Liver (tissue), 3 donors: ENCODE results near the gene GNAS-AS1.

ENCODE experiments used
- FOXA1 ChIP-seq: IDR thresholded peaks from 2 replicates; pipeline ENCODE4 v1.6.1; 2016; ENCODE audit warnings: antibody characterized with exemption
- HNF4G ChIP-seq: IDR thresholded peaks from 2 replicates; pipeline ENCODE4 v1.6.1; 2016; ENCODE audit warnings: antibody characterized with exemption
- JUND ChIP-seq, 2 donors: IDR thresholded peaks; 2 replicates each; pipeline ENCODE4 v1.6.1; 2016; ENCODE audit warnings: antibody characterized with exemption in 2 of 2
- NR2F2 ChIP-seq: IDR thresholded peaks from 2 replicates; pipeline ENCODE4 v1.6.1; 2016; ENCODE audit warnings: antibody characterized with exemption
- SP1 ChIP-seq: IDR thresholded peaks from 2 replicates; pipeline ENCODE4 v1.6.1; 2018; ENCODE audit warnings: antibody characterized with exemption, mild to moderate bottlenecking
- TAF1 ChIP-seq: conservative IDR thresholded peaks from 2 replicates; pipeline ENCODE4 v1.6.1; 2016; ENCODE audit warnings: antibody characterized with exemption, mild to moderate bottlenecking
- YY1 ChIP-seq: IDR thresholded peaks from 2 replicates; pipeline ENCODE4 v1.6.1; 2016; ENCODE audit warnings: antibody characterized with exemption, mild to moderate bottlenecking
- TF ChIP-seq, protein P1 (sequence below): fragments of 150-350 bp; IDR thresholded peaks from 2 replicates; pipeline ENCODE4 v1.5.1; 2017; ENCODE audit warnings: improper control_type of control experiment, low read depth, low read length; ENCODE audit not compliant: missing input control
- TF ChIP-seq, protein P2 (sequence below): IDR thresholded peaks from 2 replicates; pipeline ENCODE4 v1.6.1; 2016; ENCODE audit warnings: antibody characterized with exemption, mild to moderate bottlenecking
- TF ChIP-seq, protein P3 (sequence below): IDR thresholded peaks from 2 replicates; pipeline ENCODE4 v1.6.1; 2016; ENCODE audit warnings: antibody characterized with exemption
- TF ChIP-seq, protein P4 (sequence below): IDR thresholded peaks from 2 replicates; pipeline ENCODE4 v1.6.1; 2016; ENCODE audit warnings: antibody characterized with exemption
- TF ChIP-seq, protein P5 (sequence below): IDR thresholded peaks from 2 replicates; pipeline ENCODE4 v1.6.1; 2016; ENCODE audit warnings: antibody characterized with exemption
- donor health status: healthy.
- donor health status: healthy.

DNA sequence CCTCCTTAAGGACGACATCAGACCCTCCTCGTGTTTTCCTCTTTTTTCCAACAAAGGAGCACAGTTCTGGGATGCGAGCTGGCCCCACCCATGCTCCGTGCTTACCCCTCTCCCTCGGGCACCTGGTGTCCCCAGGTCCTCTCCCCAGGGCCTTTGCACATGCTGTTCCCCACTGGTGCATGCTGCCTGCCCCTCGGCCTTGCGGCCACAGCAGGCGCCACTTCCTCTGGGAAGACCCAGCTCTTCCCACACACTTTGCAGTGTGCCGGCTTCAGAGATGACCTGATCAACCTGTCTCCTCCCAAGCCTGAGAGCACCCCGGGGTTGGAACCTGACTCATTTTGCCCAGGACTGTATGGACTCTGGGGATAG, 39.8 kb downstream of the GNAS-AS1 start:
- no peak for TF ChIP-seq SP1
- TF ChIP-seq, protein P1, sequence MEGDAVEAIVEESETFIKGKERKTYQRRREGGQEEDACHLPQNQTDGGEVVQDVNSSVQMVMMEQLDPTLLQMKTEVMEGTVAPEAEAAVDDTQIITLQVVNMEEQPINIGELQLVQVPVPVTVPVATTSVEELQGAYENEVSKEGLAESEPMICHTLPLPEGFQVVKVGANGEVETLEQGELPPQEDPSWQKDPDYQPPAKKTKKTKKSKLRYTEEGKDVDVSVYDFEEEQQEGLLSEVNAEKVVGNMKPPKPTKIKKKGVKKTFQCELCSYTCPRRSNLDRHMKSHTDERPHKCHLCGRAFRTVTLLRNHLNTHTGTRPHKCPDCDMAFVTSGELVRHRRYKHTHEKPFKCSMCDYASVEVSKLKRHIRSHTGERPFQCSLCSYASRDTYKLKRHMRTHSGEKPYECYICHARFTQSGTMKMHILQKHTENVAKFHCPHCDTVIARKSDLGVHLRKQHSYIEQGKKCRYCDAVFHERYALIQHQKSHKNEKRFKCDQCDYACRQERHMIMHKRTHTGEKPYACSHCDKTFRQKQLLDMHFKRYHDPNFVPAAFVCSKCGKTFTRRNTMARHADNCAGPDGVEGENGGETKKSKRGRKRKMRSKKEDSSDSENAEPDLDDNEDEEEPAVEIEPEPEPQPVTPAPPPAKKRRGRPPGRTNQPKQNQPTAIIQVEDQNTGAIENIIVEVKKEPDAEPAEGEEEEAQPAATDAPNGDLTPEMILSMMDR: no peak
- TF ChIP-seq, protein P2, sequence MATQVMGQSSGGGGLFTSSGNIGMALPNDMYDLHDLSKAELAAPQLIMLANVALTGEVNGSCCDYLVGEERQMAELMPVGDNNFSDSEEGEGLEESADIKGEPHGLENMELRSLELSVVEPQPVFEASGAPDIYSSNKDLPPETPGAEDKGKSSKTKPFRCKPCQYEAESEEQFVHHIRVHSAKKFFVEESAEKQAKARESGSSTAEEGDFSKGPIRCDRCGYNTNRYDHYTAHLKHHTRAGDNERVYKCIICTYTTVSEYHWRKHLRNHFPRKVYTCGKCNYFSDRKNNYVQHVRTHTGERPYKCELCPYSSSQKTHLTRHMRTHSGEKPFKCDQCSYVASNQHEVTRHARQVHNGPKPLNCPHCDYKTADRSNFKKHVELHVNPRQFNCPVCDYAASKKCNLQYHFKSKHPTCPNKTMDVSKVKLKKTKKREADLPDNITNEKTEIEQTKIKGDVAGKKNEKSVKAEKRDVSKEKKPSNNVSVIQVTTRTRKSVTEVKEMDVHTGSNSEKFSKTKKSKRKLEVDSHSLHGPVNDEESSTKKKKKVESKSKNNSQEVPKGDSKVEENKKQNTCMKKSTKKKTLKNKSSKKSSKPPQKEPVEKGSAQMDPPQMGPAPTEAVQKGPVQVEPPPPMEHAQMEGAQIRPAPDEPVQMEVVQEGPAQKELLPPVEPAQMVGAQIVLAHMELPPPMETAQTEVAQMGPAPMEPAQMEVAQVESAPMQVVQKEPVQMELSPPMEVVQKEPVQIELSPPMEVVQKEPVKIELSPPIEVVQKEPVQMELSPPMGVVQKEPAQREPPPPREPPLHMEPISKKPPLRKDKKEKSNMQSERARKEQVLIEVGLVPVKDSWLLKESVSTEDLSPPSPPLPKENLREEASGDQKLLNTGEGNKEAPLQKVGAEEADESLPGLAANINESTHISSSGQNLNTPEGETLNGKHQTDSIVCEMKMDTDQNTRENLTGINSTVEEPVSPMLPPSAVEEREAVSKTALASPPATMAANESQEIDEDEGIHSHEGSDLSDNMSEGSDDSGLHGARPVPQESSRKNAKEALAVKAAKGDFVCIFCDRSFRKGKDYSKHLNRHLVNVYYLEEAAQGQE: no peak
- TF ChIP-seq, protein P3, sequence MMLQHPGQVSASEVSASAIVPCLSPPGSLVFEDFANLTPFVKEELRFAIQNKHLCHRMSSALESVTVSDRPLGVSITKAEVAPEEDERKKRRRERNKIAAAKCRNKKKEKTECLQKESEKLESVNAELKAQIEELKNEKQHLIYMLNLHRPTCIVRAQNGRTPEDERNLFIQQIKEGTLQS: no peak
- no peak for TF ChIP-seq TAF1
- TF ChIP-seq, protein P4, sequence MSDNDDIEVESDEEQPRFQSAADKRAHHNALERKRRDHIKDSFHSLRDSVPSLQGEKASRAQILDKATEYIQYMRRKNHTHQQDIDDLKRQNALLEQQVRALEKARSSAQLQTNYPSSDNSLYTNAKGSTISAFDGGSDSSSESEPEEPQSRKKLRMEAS: no peak
- no peak for TF ChIP-seq FOXA1
- TF ChIP-seq NR2F2: no peak
- TF ChIP-seq, protein P5, sequence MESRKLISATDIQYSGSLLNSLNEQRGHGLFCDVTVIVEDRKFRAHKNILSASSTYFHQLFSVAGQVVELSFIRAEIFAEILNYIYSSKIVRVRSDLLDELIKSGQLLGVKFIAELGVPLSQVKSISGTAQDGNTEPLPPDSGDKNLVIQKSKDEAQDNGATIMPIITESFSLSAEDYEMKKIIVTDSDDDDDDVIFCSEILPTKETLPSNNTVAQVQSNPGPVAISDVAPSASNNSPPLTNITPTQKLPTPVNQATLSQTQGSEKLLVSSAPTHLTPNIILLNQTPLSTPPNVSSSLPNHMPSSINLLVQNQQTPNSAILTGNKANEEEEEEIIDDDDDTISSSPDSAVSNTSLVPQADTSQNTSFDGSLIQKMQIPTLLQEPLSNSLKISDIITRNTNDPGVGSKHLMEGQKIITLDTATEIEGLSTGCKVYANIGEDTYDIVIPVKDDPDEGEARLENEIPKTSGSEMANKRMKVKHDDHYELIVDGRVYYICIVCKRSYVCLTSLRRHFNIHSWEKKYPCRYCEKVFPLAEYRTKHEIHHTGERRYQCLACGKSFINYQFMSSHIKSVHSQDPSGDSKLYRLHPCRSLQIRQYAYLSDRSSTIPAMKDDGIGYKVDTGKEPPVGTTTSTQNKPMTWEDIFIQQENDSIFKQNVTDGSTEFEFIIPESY: no peak
- no peak for TF ChIP-seq HNF4G
- TF ChIP-seq YY1: no peak
- no peak for TF ChIP-seq JUND (IDR thresholded peaks at IDR 0.05)
